GM12891 (cell line): ENCODE measurements around the gene EXOC1.

Experiments
- POLR2A ChIP-seq: IDR thresholded peaks from 2 replicates; pipeline ENCODE4 v1.6.1; 2011; ENCODE audit warnings: low read depth, low read length, control low read depth
- POLR2AphosphoS5 ChIP-seq: IDR thresholded peaks from 2 replicates; pipeline ENCODE4 v1.6.1; 2011; ENCODE audit warnings: low read depth, low read length, control low read depth
- TAF1 ChIP-seq: IDR thresholded peaks from 2 replicates; pipeline ENCODE4 v1.6.1; 2011; ENCODE audit warnings: low read depth, low read length, control low read depth

DNA sequence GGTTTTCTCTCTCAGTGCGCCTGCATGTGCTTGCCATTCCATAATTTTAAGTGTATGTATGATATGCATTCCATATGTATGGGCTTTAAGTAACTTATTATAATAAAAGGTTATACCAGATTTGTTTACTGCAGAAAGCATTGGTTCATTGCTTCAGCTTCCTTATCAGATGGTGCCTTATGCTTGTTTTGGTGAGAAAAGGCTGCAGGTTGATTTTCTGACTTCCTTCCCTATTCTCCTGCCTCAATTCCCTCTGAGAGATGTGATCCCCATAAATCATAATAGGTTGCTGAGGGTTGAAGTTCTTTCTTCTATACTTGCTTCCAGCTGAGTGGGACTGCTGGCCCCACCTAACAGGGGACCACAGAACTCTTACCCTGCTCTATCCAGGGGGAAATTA lies 85.0 kb downstream of the EXOC1 start:
- TF ChIP-seq POLR2A (no peak), TAF1 (no peak), POLR2AphosphoS5 (no peak)
